Heart left ventricle (tissue), 16 donors: ENCODE measurements around the gene DPYSL5. TPM values are rescaled to one million over a fixed set of nuclear protein-coding genes. Genes with fewer than 3 reads are reported as not detected.
A peak's percentile ranks its signal among the peaks of the same experiment; 100 is the strongest.

Experiments
- ATAC-seq, 4 donors: fragments of 200-7000 bp; cut with Tn5 transposase; one replicate each; pipeline ENCODE4 v1.9.1; 2020 to 2022; ENCODE audit warnings: moderate library complexity in 4 of 4, mild to moderate bottlenecking in 3 of 4, moderate number of reproducible peaks in 1 of 4
- DNase-seq, 5 donors: peaks; one replicate each; pipeline ENCODE4 v3.0.0-alpha.2; 2020
- H3K27ac ChIP-seq, 12 donors: fragments of 200-600 bp; sonication (generic) in 4 of 12; one replicate each; pipeline versions ENCODE4 v1.5.0 to v1.8.0; 2016 to 2022; ENCODE audit warnings: mild to moderate bottlenecking in 2 of 12
- H3K27me3 ChIP-seq, 9 donors: fragments of 200-600 bp; sonication (generic) in 2 of 9; one replicate each; pipeline versions ENCODE4 v1.5.1 to v1.8.0; 2016 to 2022; ENCODE audit warnings: mild to moderate bottlenecking in 3 of 9
- H3K36me3 ChIP-seq, 9 donors: fragments of 200-600 bp; sonication (generic) in 2 of 9; one replicate each; pipeline versions ENCODE4 v1.5.0 to v1.8.0; 2018 to 2022; ENCODE audit warnings: mild to moderate bottlenecking in 2 of 9
- H3K4me1 ChIP-seq, 12 donors: fragments of 200-600 bp; sonication (generic) in 4 of 12; one replicate each; pipeline versions ENCODE4 v1.5.0 to v1.8.0; 2016 to 2022; ENCODE audit warnings: mild to moderate bottlenecking in 3 of 12
- H3K4me3 ChIP-seq, 12 donors: fragments of 200-600 bp; sonication (generic) in 4 of 12; one replicate each; pipeline versions ENCODE4 v1.5.0 to v1.8.0; 2017 to 2022; ENCODE audit warnings: mild to moderate bottlenecking in 9 of 12, moderate library complexity in 4 of 12
- H3K9me3 ChIP-seq, 12 donors: fragments of 200-600 bp; sonication (generic) in 4 of 12; one replicate each; pipeline versions ENCODE4 v1.5.0 to v1.8.0; 2016 to 2022; ENCODE audit warnings: mild to moderate bottlenecking in 1 of 12
- POLR2A ChIP-seq, 2 donors: fragments of 450-650 bp; IDR thresholded peaks; one replicate each; pipeline ENCODE4 v1.6.1; 2017; ENCODE audit warnings: antibody characterized with exemption in 2 of 2, mild to moderate bottlenecking in 2 of 2, moderate library complexity in 2 of 2
- WGBS, 4 donors: extraction: QIAGEN DNeasy Blood & Tissue Kit in 2 of 4; methylation state at CpG; one replicate each; pipeline versions ENCODE4 v1.1.5 to v1.1.7; 2013 to 2018; 5-methylcytosine and 5-hydroxymethylcytosine counted together
- intact Hi-C, 10 donors: fragments of 100-400 bp; cut with DNase I; formaldehyde crosslinking; loops; one replicate each; pipeline versions ENCODE4 v1.11.1 to v1.14.2; 2022
- long read RNA-seq, 3 donors: library from polyadenylated mRNA; unstranded; transcript quantifications; one replicate each; pipeline ENCODE4 v2.0.0, GENCODE V29; 2020 to 2021
- polyA plus RNA-seq, 2 donors: library from polyadenylated mRNA; stranded (reverse); fragments of 200-250 nt; gene quantifications; one replicate each; pipeline ENCODE4 v1.2.3, GENCODE V29; 2013
- total RNA-seq, 9 donors: library from RNA; depleted of rRNA in 2 of 9; stranded (reverse); fragments of >200 nt in 2 of 9; fragmentation: NEBNext Ultra II Directional in 3 of 9; extraction: Animal tissue kit (Norgen Biotek cat#: 25700) in 3 of 9; gene quantifications; one replicate each; pipeline versions ENCODE4 v1.1.0 to v1.2.4, GENCODE V29; 2016 to 2023
- TF ChIP-seq, protein P1 (sequence below), 12 donors: fragments of 200-600 bp; sonication (generic) in 4 of 12; IDR thresholded peaks; one replicate each; pipeline versions ENCODE4 v1.5.0 to v1.8.0; 2018 to 2022; ENCODE audit warnings: antibody characterized with exemption in 12 of 12, mild to moderate bottlenecking in 5 of 12
- donor health status: ischemic (EF 13 %, LVEDD 7.1; RV severe dilation, severe dysfunction).
- donor health status: healthy with polysubstance abuse.
- donor health status: DM: no; HTN: yes; CAD: no.
- donor health status: DM: no; HTN: no; CAD: no.
- donor health status: ischemic (EF 25% LVEDD 6.9; RV normal size, moderate dysfunction).
- donor health status: ischemic (EF 25% LVEDD 5.7; RV mildly dilated, moderate dysfunction).
- donor health status: healthy.
- donor health status: DM: yes; HTN: yes; CAD: no.
- donor health status: ischemic (EF 35%, LVEDD 5.7; RV mildly dilated, moderate dysfunction).
- donor health status: nonischemic (EF 11% LVEDD 7.7; RV severe dilation, severe dysfunction).
- donor health status: DM: yes; HTN: yes; CAD: no.
- donor health status: PGD.
- donor health status: ischemic (EF 29% LVEDD 5.4; RV normal size, mild dysfunction).
- donor health status: nonischemic (EF 23%, LVEDD 6.1; RV moderate dilation, normal function).

The DPYSL5 gene
- total RNA-seq, result under 1 TPM in 2 of 9 donors, not detected in 7; 0.06 to 0.13 TPM
- not detected for polyA plus RNA-seq
- long read RNA-seq, donor 1, result 0 reads
- long read RNA-seq, donor 2, result 0 reads
- long read RNA-seq, donor 3, result 0 reads

DNA sequence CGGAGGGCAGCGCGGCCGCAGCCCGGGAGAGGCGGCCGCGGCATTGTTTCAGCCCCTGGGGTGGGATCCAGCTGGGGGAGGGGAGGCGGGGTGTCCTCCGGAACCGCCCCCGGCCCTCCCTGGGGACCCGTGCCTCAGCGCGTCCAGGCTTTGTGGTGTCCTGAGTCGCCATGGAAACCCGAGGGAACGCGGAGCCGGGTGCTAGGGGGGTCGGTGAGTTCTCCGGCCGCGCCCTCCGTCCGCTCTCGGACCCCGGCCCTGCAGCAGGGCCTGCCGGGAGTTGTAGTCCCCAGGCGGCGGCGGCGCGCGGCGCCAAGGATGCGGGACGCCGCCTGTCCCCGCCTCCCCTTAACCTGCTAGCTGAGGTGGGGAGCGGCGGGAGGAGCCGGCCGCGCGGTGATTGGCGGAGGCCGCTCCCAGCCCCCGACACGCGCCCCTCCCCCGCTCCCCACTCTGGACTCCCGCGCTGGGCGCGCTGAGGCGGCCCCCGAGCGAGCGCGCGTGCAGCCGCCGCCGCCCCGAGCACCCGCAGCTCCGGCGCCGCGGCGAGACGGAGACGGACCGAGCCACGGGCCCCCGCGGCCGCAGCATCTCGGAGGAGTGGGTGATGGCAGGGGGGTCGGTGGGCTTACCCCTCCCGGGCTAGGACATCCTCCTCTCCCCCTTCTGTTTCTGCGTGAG lies at the start of gene DPYSL5:
TSS of gene DPYSL5 (plus strand) at position 478 of the 681 bp plus-strand sequence. CDS start 50,368 bp downstream, outside the sequence.
- TF ChIP-seq, protein P1, sequence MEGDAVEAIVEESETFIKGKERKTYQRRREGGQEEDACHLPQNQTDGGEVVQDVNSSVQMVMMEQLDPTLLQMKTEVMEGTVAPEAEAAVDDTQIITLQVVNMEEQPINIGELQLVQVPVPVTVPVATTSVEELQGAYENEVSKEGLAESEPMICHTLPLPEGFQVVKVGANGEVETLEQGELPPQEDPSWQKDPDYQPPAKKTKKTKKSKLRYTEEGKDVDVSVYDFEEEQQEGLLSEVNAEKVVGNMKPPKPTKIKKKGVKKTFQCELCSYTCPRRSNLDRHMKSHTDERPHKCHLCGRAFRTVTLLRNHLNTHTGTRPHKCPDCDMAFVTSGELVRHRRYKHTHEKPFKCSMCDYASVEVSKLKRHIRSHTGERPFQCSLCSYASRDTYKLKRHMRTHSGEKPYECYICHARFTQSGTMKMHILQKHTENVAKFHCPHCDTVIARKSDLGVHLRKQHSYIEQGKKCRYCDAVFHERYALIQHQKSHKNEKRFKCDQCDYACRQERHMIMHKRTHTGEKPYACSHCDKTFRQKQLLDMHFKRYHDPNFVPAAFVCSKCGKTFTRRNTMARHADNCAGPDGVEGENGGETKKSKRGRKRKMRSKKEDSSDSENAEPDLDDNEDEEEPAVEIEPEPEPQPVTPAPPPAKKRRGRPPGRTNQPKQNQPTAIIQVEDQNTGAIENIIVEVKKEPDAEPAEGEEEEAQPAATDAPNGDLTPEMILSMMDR (IDR thresholded peaks at IDR 0.05), result no peak
- no peak for TF ChIP-seq POLR2A (IDR thresholded peaks at IDR 0.05)
- H3K27ac ChIP-seq, result no peak within 1 kb of the TSS
- H3K4me3 ChIP-seq, result peak within 1 kb of the TSS; percentile 16 to 50 (median 40)
- peaks cover 9 to 42% (median 31%) of the 10 kb centered on the region in 12 donors for H3K4me1 ChIP-seq
- peaks cover 38 to 88% (median 64%) of the 10 kb centered on the region in 9 donors for H3K27me3 ChIP-seq
- intact Hi-C loops, result loop anchor here (2.0 to 10.0 kb wide), 8 partner anchors 75 to 247 kb away; no protein-coding TSS in a partner anchor
- 1 to 2% (median 1%) methylated on average over 19 to 83 of the region's 83 CpGs; no CpG with 5 or more reads in 1 of the 4 donors for WGBS, 4 donors
- ATAC-seq (no peak), DNase-seq (peak in 1 of 5 donors; percentile 54)
- H3K36me3 ChIP-seq, result no peaks in the 10 kb centered on the region
- no peaks in the 10 kb centered on the region for H3K9me3 ChIP-seq

GRCh38 chr2:26801328-26801727 lies 46.6 kb upstream of the DPYSL5 start:
- Histone ChIP-seq H3K27ac (no peak overlapping the region), H3K36me3 (no peaks in the 10 kb centered on the region), H3K27me3 (no peaks in the 10 kb centered on the region), H3K4me1 (no peaks in the 10 kb centered on the region), H3K9me3 (no peaks in the 10 kb centered on the region), H3K4me3 (no peak overlapping the region)
- 80 to 91% (median 80%) methylated on average over 4 of the region's 4 CpGs for WGBS, 4 donors
- TF ChIP-seq, protein P1 (IDR thresholded peaks at IDR 0.05), result no peak
- no peak for TF ChIP-seq POLR2A (IDR thresholded peaks at IDR 0.05)
- intact Hi-C loops, result no loop called here
- ATAC-seq, result no peak
- no peak for DNase-seq

GRCh38 chr2:26801796-26802195 lies 46.1 kb upstream of the DPYSL5 start:
- H3K9me3 ChIP-seq, result no peaks in the 10 kb centered on the region
- no peaks in the 10 kb centered on the region for H3K36me3 ChIP-seq
- intact Hi-C loops, result no loop called here
- WGBS, 4 donors, result 88 to 95% (median 91%) methylated on average over 7 of the region's 7 CpGs
- no peak overlapping the region for H3K4me3 ChIP-seq
- TF ChIP-seq POLR2A (IDR thresholded peaks at IDR 0.05), result no peak
- TF ChIP-seq, protein P1 (IDR thresholded peaks at IDR 0.05), result no peak
- DNase-seq (no peak), ATAC-seq (no peak)
- H3K27ac ChIP-seq, result no peak overlapping the region
- H3K27me3 ChIP-seq, result no peaks in the 10 kb centered on the region
- no peaks in the 10 kb centered on the region for H3K4me1 ChIP-seq

- no peaks in the 10 kb centered on the region for H3K27me3 ChIP-seq
- WGBS, 4 donors, result 83 to 96% (median 86%) methylated on average over 5 of the region's 5 CpGs
Measured at GRCh38 chr2:26805241-26805676, 42.7 kb upstream of the DPYSL5 start.

More at GRCh38 chr2:26805241-26805676, 42.7 kb upstream of the DPYSL5 start:
- no peak for ATAC-seq
- intact Hi-C loops, result no loop called here
- Histone ChIP-seq H3K27ac (no peak overlapping the region), H3K4me1 (peaks cover 0 to 6% (median 0%) of the 10 kb centered on the region in 12 donors), H3K36me3 (no peaks in the 10 kb centered on the region), H3K4me3 (no peak overlapping the region), H3K9me3 (no peaks in the 10 kb centered on the region)
- DNase-seq, result no peak
- TF ChIP-seq POLR2A (IDR thresholded peaks at IDR 0.05), result no peak
- TF ChIP-seq, protein P1 (IDR thresholded peaks at IDR 0.05), result no peak
